Measurements from ENCODE around the gene PLA2G4A.

The PLA2G4A gene

DNA sequence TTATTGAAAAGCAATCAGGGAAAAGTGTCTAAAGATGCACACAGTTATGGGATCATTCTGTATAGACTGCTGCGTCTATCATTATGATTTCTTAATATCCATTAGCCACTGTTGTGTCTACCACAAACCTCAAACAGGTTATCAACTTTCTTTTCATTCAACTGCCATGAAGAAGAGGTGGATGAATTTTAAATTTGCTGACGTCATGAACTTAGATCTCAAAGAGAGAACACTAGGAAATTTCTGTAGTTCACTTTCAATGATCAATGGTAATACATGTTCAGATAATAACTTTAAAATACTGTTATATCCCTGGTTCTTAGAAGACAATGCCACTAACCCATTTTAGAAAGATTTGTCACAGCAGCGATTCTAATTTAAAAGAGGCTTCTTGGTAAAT is 6.7 kb downstream of the PLA2G4A start:
- DNase-seq (ENCODE audit: insufficient read length) (no peak), FAIRE-seq (peak; percentile 40)
- TF ChIP-seq POLR2AphosphoS5 (IDR thresholded peaks at IDR 0.05; ENCODE audit: low read depth, low read length) (no peak), POLR2A (IDR thresholded peaks at IDR 0.05; ENCODE audit: low read depth, low read length) (no peak), TAF1 (IDR thresholded peaks at IDR 0.05; ENCODE audit: borderline replicate concordance, low read depth, low read length) (no peak)

DNA sequence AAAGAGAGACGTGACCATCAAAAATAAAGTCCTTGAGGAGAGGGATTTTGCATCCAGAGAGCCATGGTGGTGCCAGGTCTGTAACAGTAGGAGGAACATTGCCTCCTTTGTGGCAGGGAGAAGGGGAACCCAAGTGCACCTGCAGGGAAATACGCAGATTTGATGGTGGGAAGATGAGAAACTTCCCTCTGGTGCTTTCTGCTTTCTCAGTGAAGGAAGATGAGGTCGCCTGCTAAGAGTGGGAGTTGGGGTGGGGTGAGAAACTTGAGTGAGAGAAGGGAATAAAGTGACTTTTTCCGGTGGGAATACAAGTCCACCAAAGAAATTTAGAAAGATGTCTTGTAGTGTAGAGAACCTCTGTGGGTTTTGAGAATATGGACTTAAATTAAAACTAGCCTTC is 9.1 kb downstream of the PLA2G4A start:
- no peak for DNase-seq (ENCODE audit: insufficient read length)
- FAIRE-seq, result peak; percentile 46
- no peak for TF ChIP-seq TAF1 (IDR thresholded peaks at IDR 0.05; ENCODE audit: borderline replicate concordance, low read depth, low read length)
- no peak for TF ChIP-seq POLR2A (IDR thresholded peaks at IDR 0.05; ENCODE audit: low read depth, low read length)

- FAIRE-seq (peak; percentile 80), DNase-seq (ENCODE audit: insufficient read length) (no peak)
- no peak for TF ChIP-seq POLR2A (IDR thresholded peaks at IDR 0.05; ENCODE audit: low read depth, low read length)
- no peak for TF ChIP-seq TAF1 (IDR thresholded peaks at IDR 0.05; ENCODE audit: borderline replicate concordance, low read depth, low read length)
- TF ChIP-seq POLR2AphosphoS5 (IDR thresholded peaks at IDR 0.05; ENCODE audit: low read depth, low read length), result no peak
Measured at GRCh38 chr1:186838380-186839040, 9.8 kb downstream of the PLA2G4A start.

GRCh38 chr1:186839041-186839400 is 10.3 kb downstream of the PLA2G4A start:
- TF ChIP-seq TAF1 (IDR thresholded peaks at IDR 0.05; ENCODE audit: borderline replicate concordance, low read depth, low read length), result no peak
- TF ChIP-seq POLR2AphosphoS5 (IDR thresholded peaks at IDR 0.05; ENCODE audit: low read depth, low read length), result no peak
- TF ChIP-seq POLR2A (IDR thresholded peaks at IDR 0.05; ENCODE audit: low read depth, low read length), result no peak
- FAIRE-seq (no peak), DNase-seq (ENCODE audit: insufficient read length) (no peak)

DNA sequence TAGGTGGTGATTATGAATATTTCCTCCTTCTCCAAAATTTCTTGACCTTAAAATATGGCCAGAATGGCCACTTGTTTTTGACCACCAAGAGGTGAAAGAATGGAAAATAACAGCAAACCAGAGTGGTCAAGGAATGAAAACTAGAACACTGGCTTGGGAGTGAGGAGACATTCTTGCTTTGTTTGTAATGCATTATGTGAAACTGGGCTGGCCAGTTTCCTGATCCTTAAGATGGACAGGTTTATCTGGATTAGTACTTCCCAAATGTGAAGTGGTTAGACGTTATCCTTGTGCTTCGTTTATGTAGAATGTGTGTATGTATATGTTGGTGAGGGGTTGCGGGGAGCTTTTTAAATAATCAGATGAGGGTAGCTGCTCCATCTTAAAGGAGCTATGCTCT is 12.8 kb downstream of the PLA2G4A start:
- no peak for TF ChIP-seq TAF1 (IDR thresholded peaks at IDR 0.05; ENCODE audit: borderline replicate concordance, low read depth, low read length)
- TF ChIP-seq POLR2A (IDR thresholded peaks at IDR 0.05; ENCODE audit: low read depth, low read length), result no peak
- TF ChIP-seq POLR2AphosphoS5 (IDR thresholded peaks at IDR 0.05; ENCODE audit: low read depth, low read length), result no peak
- DNase-seq (ENCODE audit: insufficient read length), result no peak
- no peak for FAIRE-seq

DNA sequence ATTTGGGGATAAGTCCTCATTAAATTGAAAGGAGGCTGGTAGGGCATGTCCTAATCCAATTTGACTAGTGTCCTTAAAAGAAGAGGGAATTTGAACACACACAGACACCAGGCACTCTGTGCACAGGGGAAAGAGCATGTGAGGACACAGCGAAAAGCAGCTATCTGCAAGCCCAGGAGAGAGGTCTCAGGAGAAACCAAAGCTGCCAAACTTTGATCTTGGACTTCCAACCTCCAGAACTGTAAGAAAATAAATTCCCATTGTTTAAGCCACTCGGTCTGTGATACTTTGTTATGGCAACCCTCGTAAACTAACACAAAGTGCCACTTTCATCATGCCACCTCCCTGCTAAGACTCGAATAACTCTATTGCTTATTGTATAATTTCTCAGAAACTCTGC is 13.8 kb downstream of the PLA2G4A start:
- TF ChIP-seq POLR2A (IDR thresholded peaks at IDR 0.05; ENCODE audit: low read depth, low read length), result no peak
- TF ChIP-seq TAF1 (IDR thresholded peaks at IDR 0.05; ENCODE audit: borderline replicate concordance, low read depth, low read length), result no peak
- DNase-seq (ENCODE audit: insufficient read length) (no peak), FAIRE-seq (peak; percentile 58)

- TF ChIP-seq POLR2AphosphoS5 (IDR thresholded peaks at IDR 0.05; ENCODE audit: low read depth, low read length) (no peak), TAF1 (IDR thresholded peaks at IDR 0.05; ENCODE audit: borderline replicate concordance, low read depth, low read length) (no peak), POLR2A (IDR thresholded peaks at IDR 0.05; ENCODE audit: low read depth, low read length) (no peak)
- no peak for DNase-seq (ENCODE audit: insufficient read length)
- FAIRE-seq, result peak; percentile 9
Measured at GRCh38 chr1:186843226-186843625, 14.5 kb downstream of the PLA2G4A start.

DNA sequence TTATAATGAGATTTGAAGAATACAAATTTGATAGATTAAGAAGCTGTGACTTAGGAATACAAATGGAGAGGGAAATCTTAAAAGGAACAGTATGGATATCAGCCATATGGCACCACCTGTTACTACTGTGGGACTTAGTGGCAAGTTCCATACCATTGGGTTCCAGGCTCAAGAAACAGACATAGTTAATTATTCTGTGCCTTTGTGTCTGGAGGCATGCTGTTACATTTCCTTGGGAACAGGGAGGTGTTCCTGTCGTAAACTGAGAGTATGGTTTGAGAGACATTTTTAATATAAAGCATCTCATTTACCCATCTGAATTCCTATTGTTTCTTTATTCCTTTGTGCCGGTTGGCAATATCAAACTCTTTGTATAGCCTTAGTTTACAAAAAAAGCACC is 15.2 kb downstream of the PLA2G4A start:
- FAIRE-seq, result no peak
- TF ChIP-seq POLR2AphosphoS5 (IDR thresholded peaks at IDR 0.05; ENCODE audit: low read depth, low read length) (no peak), POLR2A (IDR thresholded peaks at IDR 0.05; ENCODE audit: low read depth, low read length) (no peak), TAF1 (IDR thresholded peaks at IDR 0.05; ENCODE audit: borderline replicate concordance, low read depth, low read length) (no peak)
- DNase-seq (ENCODE audit: insufficient read length), result no peak

GRCh38 chr1:186845576-186846210 is 16.9 kb downstream of the PLA2G4A start:
- TF ChIP-seq POLR2AphosphoS5 (IDR thresholded peaks at IDR 0.05; ENCODE audit: low read depth, low read length) (no peak), POLR2A (IDR thresholded peaks at IDR 0.05; ENCODE audit: low read depth, low read length) (no peak), TAF1 (IDR thresholded peaks at IDR 0.05; ENCODE audit: borderline replicate concordance, low read depth, low read length) (no peak)
- DNase-seq (ENCODE audit: insufficient read length), result no peak
- peak; percentile 70 for FAIRE-seq

- FAIRE-seq, result no peak
- TF ChIP-seq TAF1 (IDR thresholded peaks at IDR 0.05; ENCODE audit: borderline replicate concordance, low read depth, low read length), result no peak
- TF ChIP-seq POLR2AphosphoS5 (IDR thresholded peaks at IDR 0.05; ENCODE audit: low read depth, low read length), result no peak
- no peak for TF ChIP-seq POLR2A (IDR thresholded peaks at IDR 0.05; ENCODE audit: low read depth, low read length)
- no peak for DNase-seq (ENCODE audit: insufficient read length)
Measured at GRCh38 chr1:186848509-186849130, 19.9 kb downstream of the PLA2G4A start.

- TF ChIP-seq POLR2A (IDR thresholded peaks at IDR 0.05; ENCODE audit: low read depth, low read length) (no peak), TAF1 (IDR thresholded peaks at IDR 0.05; ENCODE audit: borderline replicate concordance, low read depth, low read length) (no peak), POLR2AphosphoS5 (IDR thresholded peaks at IDR 0.05; ENCODE audit: low read depth, low read length) (no peak)
- FAIRE-seq, result peak; percentile 97
- no peak for DNase-seq (ENCODE audit: insufficient read length)
Measured at GRCh38 chr1:186849271-186849671, 20.5 kb downstream of the PLA2G4A start.

DNA sequence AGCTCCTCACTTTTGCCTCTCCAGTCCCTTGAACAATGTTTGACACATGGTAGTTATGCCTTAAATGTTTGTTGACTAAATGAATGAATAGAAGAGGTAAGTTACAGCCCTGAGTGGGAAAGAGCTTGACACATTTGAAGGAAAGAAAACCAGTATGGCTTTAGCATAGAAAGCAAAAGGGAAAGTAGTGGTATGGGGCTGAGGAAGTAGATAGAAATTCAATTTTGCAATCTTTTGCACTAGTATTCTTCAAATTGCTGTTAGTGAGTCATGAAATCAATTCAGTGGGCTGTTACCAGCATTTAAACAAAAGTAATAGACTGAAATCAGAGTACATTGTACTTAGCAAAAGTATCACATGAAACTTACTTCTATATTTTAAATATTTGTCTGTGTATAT is 21.1 kb downstream of the PLA2G4A start:
- DNase-seq (ENCODE audit: insufficient read length) (no peak), FAIRE-seq (peak; percentile 82)
- TF ChIP-seq POLR2A (IDR thresholded peaks at IDR 0.05; ENCODE audit: low read depth, low read length) (no peak), TAF1 (IDR thresholded peaks at IDR 0.05; ENCODE audit: borderline replicate concordance, low read depth, low read length) (no peak), POLR2AphosphoS5 (IDR thresholded peaks at IDR 0.05; ENCODE audit: low read depth, low read length) (no peak)
